ENCODE results near the gene MPLKIP. TPM values are rescaled to one million over a fixed set of nuclear protein-coding genes. Genes with fewer than 3 reads are reported as not detected.
"Not testable (repeated sequence)": the region's sequence is repeated elsewhere in the genome, so short reads cannot be mapped to it uniquely, and the experiment has no call there.

The MPLKIP gene
- total RNA-seq, 2 experiments from 2014 or later: 34.2 to 35.1 TPM

DNA sequence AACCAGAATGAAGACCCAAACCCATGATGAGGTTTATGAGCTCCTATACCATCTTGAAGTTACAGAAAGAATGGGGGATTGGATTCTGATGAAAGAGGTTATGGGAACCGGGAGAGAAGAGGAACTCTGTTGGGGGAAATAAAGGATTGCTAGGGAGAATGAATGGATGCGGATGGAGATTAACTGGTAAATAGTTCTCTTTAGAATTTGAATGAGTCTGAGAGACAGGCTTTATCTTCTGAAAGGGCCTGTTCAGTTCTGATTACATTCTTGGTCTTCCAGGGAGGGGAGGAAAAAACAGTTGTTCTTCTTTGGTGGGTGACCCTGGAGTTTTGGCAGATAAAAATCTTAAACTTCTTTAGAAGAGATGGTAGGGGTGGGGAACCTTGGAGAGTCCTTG is 14.2 kb upstream of the MPLKIP start:
- Mint-ChIP-seq H3K27me3 (ENCODE audit: low read depth) (peaks cover 7% of the 10 kb centered on the region), H3K9me3 (ENCODE audit: insufficient read depth) (no peaks in the 10 kb centered on the region), H3K27ac (no peak overlapping the region), H3K36me3 (ENCODE audit: low read depth) (no peaks in the 10 kb centered on the region), H3K4me3 (no peak overlapping the region), H3K4me1 (ENCODE audit: low read depth) (no peaks in the 10 kb centered on the region)
- DNase-seq (no peak), ATAC-seq (no peak)
- CTCF ChIA-PET: no interaction called here
- POLR2A ChIA-PET: no interaction called here

DNA sequence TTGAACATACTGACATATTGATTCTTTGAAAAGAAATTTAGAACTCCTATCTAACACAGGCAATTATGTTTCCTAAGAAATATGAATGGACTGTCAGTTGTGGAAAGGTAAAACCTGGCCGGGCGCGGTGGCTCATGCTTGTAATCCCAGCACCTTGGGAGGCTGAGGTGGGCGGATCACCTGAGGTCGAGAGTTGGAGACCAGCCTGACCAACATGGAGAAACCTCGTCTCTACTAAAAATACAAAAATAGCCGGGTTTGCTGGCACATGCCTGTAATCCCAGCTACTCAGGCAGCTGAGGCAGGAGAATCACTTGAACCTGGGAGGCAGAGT is 13.8 kb upstream of the MPLKIP start:
- H3K4me3 Mint-ChIP-seq; H3K27me3 Mint-ChIP-seq (ENCODE audit: low read depth); H3K4me1 Mint-ChIP-seq (ENCODE audit: low read depth); H3K9me3 Mint-ChIP-seq (ENCODE audit: insufficient read depth); DNase-seq; ATAC-seq; CTCF ChIA-PET; H3K36me3 Mint-ChIP-seq (ENCODE audit: low read depth); H3K27ac Mint-ChIP-seq; POLR2A ChIA-PET: not testable (repeated sequence)

DNA sequence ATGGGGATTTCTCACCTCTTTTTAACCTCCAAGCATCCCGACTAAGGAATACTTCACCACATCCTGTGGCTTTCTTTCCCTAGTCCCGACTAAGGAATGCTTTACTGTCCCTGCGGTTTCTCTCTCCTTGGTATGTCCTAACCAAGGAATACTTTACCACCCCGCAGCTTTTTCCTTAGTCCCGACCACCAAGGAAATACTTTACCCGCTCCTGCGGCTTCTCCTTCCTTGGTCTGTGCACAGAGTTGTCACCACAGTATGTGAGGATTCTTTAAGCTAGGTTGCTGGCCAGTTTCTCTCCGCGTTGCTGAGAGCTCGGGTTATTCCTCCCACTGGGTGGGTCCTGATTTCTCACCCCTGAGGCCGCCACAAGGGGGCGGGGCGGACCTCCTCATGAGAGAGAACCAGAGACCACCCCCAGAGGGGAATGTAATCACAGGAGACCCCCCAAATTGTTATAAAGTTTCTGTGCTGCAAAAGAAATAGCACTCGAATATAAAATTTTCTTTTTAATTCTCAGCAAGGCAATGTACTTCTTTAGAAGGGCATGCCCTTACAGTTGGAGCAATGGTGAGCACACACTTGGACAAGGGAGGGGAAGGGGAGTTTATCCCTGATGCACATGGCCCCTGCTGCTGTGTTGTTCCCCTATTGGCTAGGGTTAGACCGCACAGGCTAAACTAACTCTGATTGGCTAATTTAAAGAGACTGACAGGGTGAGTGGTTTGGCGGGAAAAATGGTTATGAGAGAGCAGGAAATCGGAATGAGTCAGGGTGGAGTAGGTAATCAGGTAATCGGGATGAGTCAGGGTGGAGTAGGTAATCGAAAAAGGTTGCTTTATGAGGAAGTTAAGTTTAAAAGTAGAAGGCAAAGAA is 13.2 kb upstream of the MPLKIP start:
- Mint-ChIP-seq H3K4me1 (ENCODE audit: low read depth) (no peaks in the 10 kb centered on the region), H3K4me3 (no peak overlapping the region), H3K9me3 (ENCODE audit: insufficient read depth) (no peaks in the 10 kb centered on the region), H3K27me3 (ENCODE audit: low read depth) (peaks cover 6% of the 10 kb centered on the region), H3K36me3 (ENCODE audit: low read depth) (no peaks in the 10 kb centered on the region), H3K27ac (no peak overlapping the region)
- DNase-seq (no peak), ATAC-seq (no peak)
- ChIA-PET CTCF (no interaction called here), POLR2A (interaction anchor here (0.7 kb wide), 1 partner anchor 904 kb away, joined by 3 read pairs; no protein-coding TSS in a partner anchor)

DNA sequence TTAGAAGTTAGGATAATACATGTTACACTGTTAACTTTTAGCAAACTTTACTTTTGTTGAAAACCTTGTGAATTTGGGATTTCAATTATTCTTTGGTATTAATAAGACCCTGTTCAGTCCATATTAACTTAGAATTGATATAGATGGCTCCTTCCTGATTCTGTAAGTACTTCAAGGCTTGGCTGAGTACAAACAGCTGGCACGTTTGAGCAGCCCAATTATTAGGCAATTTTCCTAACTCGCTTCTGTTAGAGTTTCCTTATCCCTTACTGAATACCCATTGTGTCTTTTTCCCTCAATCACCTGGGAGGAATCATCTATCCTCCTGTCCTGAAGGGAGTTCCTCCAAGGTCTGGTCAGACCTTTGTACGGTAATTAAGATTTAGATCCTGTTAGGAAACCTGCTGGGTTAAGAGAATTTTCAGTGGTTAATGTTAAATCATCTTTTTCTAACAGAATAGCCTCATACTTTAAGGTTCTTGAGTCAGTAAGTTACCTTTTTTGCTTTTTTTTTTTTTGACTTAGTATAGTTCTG is 11.2 kb upstream of the MPLKIP start:
- H3K4me3 Mint-ChIP-seq; H3K9me3 Mint-ChIP-seq (ENCODE audit: insufficient read depth); H3K36me3 Mint-ChIP-seq (ENCODE audit: low read depth); H3K27me3 Mint-ChIP-seq (ENCODE audit: low read depth); CTCF ChIA-PET; DNase-seq; H3K4me1 Mint-ChIP-seq (ENCODE audit: low read depth); POLR2A ChIA-PET; ATAC-seq; H3K27ac Mint-ChIP-seq: not testable (repeated sequence)

DNA sequence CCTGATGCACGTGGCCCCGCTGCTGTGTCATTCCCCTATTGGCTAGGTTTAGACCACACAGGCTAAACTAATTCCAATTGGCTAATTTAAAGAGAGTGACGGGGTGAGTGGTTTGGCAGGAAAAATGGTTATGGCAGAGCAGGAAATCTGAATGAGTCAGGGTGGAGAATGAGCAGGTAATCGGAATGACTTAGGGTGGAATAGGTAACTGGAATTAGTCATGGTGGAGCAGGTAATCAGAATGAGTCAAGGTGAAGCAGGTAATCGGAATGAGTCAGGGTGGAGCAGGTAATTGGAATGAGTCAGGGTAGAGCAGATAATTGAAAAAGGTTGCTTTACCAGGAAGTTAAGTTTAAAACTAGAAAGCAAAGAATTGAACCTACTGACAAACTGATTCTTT is 7.5 kb upstream of the MPLKIP start:
- ATAC-seq; POLR2A ChIA-PET; H3K27ac Mint-ChIP-seq; H3K4me1 Mint-ChIP-seq (ENCODE audit: low read depth); H3K27me3 Mint-ChIP-seq (ENCODE audit: low read depth); H3K36me3 Mint-ChIP-seq (ENCODE audit: low read depth); H3K9me3 Mint-ChIP-seq (ENCODE audit: insufficient read depth); H3K4me3 Mint-ChIP-seq; CTCF ChIA-PET; DNase-seq: not testable (repeated sequence)

DNA sequence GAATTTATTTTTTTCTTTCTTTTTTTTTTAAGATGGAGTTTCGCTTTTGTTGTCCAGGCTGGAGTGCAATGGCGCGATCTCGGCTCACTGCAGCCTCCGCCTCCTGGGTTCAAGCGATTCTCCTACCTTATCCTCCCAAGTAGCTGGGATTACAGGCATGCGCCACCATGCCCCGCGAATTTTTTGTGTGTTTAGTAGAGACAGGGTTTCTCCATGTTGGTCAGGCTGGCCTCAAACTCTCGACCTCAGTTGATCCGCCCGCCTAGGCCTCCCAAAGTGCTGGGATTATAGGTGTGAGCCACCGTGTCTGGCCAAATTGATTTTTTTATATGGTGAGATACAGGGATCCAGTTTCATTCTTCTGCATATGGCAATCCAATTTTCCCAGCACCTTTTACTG is 5.5 kb upstream of the MPLKIP start:
- H3K4me1 Mint-ChIP-seq (ENCODE audit: low read depth); H3K27me3 Mint-ChIP-seq (ENCODE audit: low read depth); ATAC-seq; H3K27ac Mint-ChIP-seq; H3K36me3 Mint-ChIP-seq (ENCODE audit: low read depth); DNase-seq; H3K9me3 Mint-ChIP-seq (ENCODE audit: insufficient read depth); POLR2A ChIA-PET; H3K4me3 Mint-ChIP-seq; CTCF ChIA-PET: not testable (repeated sequence)

DNA sequence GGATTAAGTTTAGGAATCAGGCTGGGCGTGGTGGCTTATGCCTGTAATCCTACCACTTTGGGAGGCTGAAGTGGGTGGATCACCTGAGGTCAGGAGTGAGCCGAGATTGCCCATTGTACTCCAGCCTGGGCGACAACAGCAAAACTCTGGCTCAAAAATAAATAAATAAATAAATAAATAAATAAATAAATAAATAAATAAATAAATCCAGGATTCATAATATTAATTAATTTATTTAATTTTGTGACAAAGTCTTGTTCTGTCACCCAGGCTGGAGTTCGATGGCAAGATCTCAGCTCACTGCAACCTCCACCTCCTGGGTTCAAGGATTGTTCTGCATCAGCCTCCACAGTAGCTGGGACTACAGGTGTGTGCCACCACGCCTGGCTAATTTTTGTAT is 4.6 kb upstream of the MPLKIP start:
- CTCF ChIA-PET: no interaction called here

DNA sequence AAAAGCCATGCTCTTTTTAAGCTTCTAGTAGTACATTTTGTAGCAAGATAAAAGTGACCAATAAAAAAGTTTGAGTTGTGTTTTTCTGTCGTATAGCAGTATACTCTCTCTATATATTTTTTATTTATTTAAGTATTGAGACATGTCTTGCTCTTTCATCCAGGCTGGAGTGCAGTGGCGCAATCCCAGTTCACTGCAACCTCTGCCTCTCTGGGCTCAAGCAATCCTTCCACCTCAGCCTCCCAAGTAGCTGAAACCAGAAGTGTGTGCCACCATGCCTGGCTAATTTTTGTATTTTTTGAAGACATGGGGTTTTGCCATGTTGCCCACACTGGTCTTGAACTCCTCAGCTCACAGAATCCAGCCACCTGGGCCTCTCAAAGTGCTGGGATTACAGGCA is 3.1 kb upstream of the MPLKIP start:
- no peak for ATAC-seq
- ChIA-PET CTCF (no interaction called here), POLR2A (no interaction called here)
- H3K9me3 Mint-ChIP-seq (ENCODE audit: insufficient read depth): no peaks in the 10 kb centered on the region
- H3K27me3 Mint-ChIP-seq (ENCODE audit: low read depth): no peaks in the 10 kb centered on the region
- H3K27ac Mint-ChIP-seq: no peak overlapping the region
- H3K36me3 Mint-ChIP-seq (ENCODE audit: low read depth): peaks cover 3% of the 10 kb centered on the region
- no peak for DNase-seq
- peaks cover 10% of the 10 kb centered on the region for H3K4me1 Mint-ChIP-seq (ENCODE audit: low read depth)
- no peak overlapping the region for H3K4me3 Mint-ChIP-seq

More for the DNA sequence above, 4.6 kb upstream of the MPLKIP start:
- POLR2A ChIA-PET: no interaction called here
- no peaks in the 10 kb centered on the region for H3K9me3 Mint-ChIP-seq (ENCODE audit: insufficient read depth)
- peaks cover 4% of the 10 kb centered on the region for H3K27me3 Mint-ChIP-seq (ENCODE audit: low read depth)
- no peak overlapping the region for H3K4me3 Mint-ChIP-seq
- ATAC-seq (no peak), DNase-seq (no peak)
- no peaks in the 10 kb centered on the region for H3K36me3 Mint-ChIP-seq (ENCODE audit: low read depth)
- H3K4me1 Mint-ChIP-seq (ENCODE audit: low read depth): peaks cover 3% of the 10 kb centered on the region
- H3K27ac Mint-ChIP-seq: no peak overlapping the region

DNA sequence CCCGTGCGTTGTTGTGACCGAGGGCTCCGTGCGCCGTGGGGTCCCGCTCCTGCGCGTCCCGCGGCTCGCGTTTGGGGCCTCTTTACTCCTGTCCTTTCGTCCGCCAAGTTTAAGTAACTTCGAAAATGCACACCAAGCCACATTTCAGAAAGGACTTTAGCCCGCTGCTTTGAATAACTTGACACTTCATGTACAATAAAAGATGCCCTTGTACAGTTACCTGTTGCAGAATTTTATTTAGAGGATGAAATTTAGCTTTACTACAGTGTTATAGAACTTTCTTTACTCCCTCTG is 842 bp upstream of the MPLKIP start:
- H3K27me3 Mint-ChIP-seq (ENCODE audit: low read depth): no peaks in the 10 kb centered on the region
- DNase-seq: no peak
- peak overlapping the region; percentile 34 for H3K27ac Mint-ChIP-seq
- ATAC-seq: no peak
- ChIA-PET CTCF (interaction anchor here (0.6 to 3.0 kb wide), 8 partner anchors 13 to 555 kb away, joined by 3 to 7 read pairs (median 5); partner anchors contain the start of gene CDK13), POLR2A (interaction anchor here (0.6 to 1.8 kb wide), 5 partner anchors 17 to 225 kb away, joined by 3 to 9 read pairs (median 3); partner anchors contain the start of gene CDK13)
- peak overlapping the region; percentile 70 for H3K4me3 Mint-ChIP-seq
- peaks cover 14% of the 10 kb centered on the region for H3K36me3 Mint-ChIP-seq (ENCODE audit: low read depth)
- no peaks in the 10 kb centered on the region for H3K9me3 Mint-ChIP-seq (ENCODE audit: insufficient read depth)
- H3K4me1 Mint-ChIP-seq (ENCODE audit: low read depth): peaks cover 20% of the 10 kb centered on the region

DNA sequence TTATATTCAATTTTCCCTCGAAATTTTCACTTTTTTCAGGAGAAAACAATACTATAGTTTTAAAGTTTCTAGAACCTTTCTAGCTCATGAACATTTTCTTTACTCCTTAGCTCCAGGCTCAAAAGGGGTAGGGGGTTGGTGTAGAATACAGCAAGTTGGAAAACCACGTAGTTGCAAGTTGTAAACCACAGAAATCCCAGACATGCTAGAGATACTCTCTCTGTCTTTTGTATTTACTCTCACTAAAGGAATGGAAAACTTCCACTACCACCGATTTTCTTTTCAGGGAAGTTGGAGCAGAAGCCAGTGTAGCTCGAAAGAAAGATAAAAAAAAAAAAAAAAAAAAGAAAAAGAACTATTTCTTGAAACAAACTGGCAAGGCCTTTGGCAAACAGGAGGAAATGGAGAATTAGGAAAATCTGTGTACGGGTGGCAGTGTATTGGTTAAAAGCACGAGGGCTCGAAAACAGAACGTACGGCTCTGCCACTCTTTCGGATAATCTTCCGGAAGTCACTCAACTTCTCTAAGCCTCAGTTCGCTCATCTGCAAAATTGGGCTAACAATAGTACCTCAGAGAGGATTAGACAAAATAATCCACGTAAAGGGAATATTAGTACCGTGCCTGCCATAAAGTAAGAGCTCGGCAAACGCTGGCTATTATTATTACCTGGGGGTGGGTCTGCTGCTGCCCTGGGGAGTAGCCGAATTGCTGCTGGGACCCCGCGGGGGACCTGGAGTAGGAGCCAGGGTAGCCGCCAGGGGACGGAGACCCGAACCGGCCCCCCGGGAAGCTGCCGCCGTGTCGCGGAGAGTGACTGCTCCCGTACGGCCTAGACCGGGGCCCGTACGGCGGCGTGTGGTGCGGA is 628 bp downstream of the MPLKIP start:
- Mint-ChIP-seq H3K4me3 (peak overlapping the region; percentile 92), H3K27me3 (ENCODE audit: low read depth) (no peaks in the 10 kb centered on the region), H3K4me1 (ENCODE audit: low read depth) (peaks cover 22% of the 10 kb centered on the region), H3K36me3 (ENCODE audit: low read depth) (peaks cover 16% of the 10 kb centered on the region), H3K9me3 (ENCODE audit: insufficient read depth) (no peaks in the 10 kb centered on the region), H3K27ac (peak overlapping the region; percentile 96)
- DNase-seq (peak; percentile 32), ATAC-seq (peak; percentile 79)
- ChIA-PET POLR2A (interaction anchor here (0.7 to 1.8 kb wide), 5 partner anchors 9 to 249 kb away, joined by 3 to 9 read pairs (median 3); partner anchors contain the start of gene CDK13), CTCF (interaction anchor here (0.7 to 3.0 kb wide), 10 partner anchors 9 to 1759 kb away, joined by 3 to 9 read pairs (median 5); partner anchors contain the start of gene CDK13)

DNA sequence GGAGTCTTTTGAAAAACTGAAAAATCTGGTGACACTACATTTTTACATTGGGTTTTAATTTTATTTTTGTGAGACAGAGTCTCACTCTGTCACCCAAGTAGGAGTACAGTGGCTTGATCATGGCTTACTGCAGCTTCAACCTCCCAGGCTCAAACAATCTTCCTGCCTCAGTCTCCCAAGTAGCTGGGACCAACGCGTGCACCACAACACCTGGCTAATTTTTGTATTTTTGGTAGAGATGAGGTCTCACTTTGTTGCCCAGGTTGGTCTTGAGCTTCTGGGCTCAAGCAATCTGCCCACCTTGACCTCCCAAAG is 11.5 kb downstream of the MPLKIP start:
- Mint-ChIP-seq H3K4me1 (ENCODE audit: low read depth) (no peaks in the 10 kb centered on the region), H3K27me3 (ENCODE audit: low read depth) (no peaks in the 10 kb centered on the region), H3K4me3 (no peak overlapping the region), H3K36me3 (ENCODE audit: low read depth) (peaks cover 2% of the 10 kb centered on the region), H3K27ac (no peak overlapping the region), H3K9me3 (ENCODE audit: insufficient read depth) (no peaks in the 10 kb centered on the region)
- CTCF ChIA-PET: interaction anchor here (2.8 kb wide), 1 partner anchor 11 kb away, joined by 7 read pairs; the partner anchor contains the start of genes MPLKIP and SUGCT
- ATAC-seq (no peak), DNase-seq (no peak)
- POLR2A ChIA-PET: no interaction called here

Measured in activated CD8-positive, alpha-beta T cell treated with anti-CD3 and anti-CD28 coated beads, Interleukin-2, amount 10 ng/mL, durations not matched to agents 7 days and 5 days (primary cell).